ENCODE results near the gene SNAI3.
"Not testable (repeated sequence)": the region's sequence is repeated elsewhere in the genome, so short reads cannot be mapped to it uniquely, and the experiment has no call there.

Gene SNAI3

GRCh38 chr16:88671806-88672205, 14.5 kb downstream of the SNAI3 start:
- H3K4me3 ChIP-seq (ENCODE audit: low read depth, low read length): no peak overlapping the region

DNA sequence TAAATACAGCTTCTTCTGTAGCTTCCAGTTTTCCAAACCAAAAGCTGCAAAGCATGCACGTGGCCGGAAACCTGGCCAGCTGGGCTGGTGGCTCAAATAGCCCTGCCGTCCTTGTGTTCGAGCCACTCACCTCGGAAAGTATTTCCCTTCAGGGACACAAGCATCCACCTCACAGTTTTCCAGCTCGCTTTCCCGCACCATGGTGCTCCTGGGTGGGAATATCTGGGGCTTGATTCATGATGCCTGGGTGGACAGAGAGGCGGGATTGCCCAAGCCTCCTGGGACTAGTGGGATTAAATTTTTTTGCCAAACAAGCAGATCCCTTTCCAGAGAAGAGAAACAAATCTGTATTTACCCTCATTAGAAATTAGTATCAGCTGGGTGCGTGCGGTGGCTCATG, 16.3 kb downstream of the SNAI3 start:
- H3K4me3 ChIP-seq (ENCODE audit: low read depth, low read length): no peak overlapping the region

- not testable (repeated sequence) for H3K4me3 ChIP-seq (ENCODE audit: low read depth, low read length)
Observed at GRCh38 chr16:88669493-88669892, 16.8 kb downstream of the SNAI3 start.

DNA sequence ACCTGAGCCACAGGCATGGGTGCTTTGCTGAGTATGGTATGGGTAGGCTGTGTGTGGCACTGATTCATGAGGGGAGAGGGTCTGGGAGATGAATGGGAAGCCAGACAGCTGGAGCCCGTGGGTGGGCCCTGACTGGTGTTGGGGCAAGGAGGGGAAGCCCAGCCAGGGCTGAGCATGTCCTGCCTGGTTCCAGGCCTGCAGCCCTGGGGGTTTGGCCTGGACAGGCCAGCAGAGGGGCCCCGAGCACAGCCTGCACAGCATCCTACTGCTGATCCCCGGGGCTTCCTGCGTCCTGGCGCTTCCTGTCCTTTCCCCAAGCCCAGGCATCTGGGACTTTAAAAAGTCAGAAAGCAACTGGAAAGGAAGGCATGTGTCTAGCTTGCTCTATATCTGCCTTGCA, 18.8 kb downstream of the SNAI3 start:
- no peak overlapping the region for H3K4me3 ChIP-seq (ENCODE audit: low read depth, low read length)

DNA sequence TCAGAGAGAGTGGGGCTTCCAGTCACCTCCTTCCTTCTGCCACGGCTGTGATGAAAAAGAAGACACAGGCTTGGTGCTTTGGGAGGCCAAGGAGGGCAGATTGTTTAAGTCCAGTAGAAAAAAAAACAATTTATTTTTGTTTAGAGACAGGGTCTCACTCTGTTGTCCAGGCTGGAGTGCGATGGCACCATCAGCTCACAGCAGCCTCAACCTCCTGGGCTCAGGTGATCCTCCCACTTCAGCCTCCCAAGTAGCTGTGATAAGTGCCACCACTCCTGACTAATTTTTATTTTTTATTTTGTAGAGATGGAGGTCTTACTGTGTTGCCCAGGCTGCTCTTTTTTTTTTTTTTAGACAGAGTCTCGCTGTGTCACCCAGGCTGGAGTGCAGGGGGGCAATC, 20.7 kb downstream of the SNAI3 start:
- no peak overlapping the region for H3K4me3 ChIP-seq (ENCODE audit: low read depth, low read length)

- H3K4me3 ChIP-seq (ENCODE audit: low read depth, low read length): no peak overlapping the region
Observed at GRCh38 chr16:88665148-88665547, 21.2 kb downstream of the SNAI3 start.

GRCh38 chr16:88662843-88663606, 23.3 kb downstream of the SNAI3 start, which contains the start of gene MVD:
TSS of gene MVD (minus strand) at chr16:88663091. CDS start at chr16:88663080, 11 bp downstream.
- peak within 1 kb of the TSS; percentile 68 for H3K4me3 ChIP-seq (ENCODE audit: low read depth, low read length)

DNA sequence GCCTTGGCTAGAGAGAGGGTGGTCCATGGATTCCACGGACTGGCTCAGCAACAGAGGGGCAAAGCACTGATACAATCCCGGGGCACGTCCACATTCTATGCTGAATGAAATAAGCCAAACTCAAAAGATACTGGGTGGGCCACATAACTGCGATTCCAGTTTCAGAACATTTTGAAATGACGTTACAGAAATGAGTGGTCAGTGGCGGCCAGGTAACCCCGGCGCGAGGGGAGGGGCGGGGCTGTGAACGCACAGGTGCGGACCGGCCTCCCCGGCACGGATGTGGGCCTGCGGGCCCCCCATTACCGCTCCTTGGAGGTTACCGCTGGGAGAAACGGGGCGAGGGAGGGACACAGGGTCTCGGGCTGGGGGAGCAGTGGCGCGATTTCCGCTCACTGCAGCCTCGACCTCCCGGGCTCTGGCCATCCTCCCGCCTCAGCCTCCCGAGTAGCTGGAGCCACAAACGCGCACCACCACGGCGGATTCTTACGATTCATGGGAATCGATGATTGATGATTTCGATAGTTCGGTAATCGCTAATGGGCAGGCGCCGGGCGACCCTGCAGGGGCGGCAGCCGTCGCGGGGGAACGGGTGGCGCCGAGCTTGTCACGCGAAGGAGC, 24.0 kb downstream of the SNAI3 start:
- H3K4me3 ChIP-seq (ENCODE audit: low read depth, low read length): peak overlapping the region; percentile 68

DNA sequence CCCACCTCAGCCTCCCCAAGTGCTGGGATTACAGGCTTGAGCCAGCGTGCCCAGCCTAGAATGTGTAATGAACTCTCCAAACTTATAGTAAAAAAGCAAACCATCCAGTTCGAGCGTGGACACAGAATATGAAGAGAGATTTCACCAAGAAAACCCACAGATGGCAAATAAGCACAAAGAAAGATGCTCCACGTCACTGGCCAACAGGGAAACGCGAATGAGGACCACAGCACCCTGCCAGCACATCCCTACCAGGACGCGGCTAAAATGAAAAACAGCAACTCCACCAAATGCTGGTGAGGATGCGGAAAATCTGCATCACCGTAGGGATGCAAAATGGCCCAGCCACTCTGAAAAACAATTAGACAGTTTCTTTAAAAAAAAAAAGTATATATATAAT, 24.8 kb downstream of the SNAI3 start:
- no peak overlapping the region for H3K4me3 ChIP-seq (ENCODE audit: low read depth, low read length)

- no peak overlapping the region for H3K4me3 ChIP-seq (ENCODE audit: low read depth, low read length)
Observed at GRCh38 chr16:88659160-88659559, 27.1 kb downstream of the SNAI3 start.

DNA sequence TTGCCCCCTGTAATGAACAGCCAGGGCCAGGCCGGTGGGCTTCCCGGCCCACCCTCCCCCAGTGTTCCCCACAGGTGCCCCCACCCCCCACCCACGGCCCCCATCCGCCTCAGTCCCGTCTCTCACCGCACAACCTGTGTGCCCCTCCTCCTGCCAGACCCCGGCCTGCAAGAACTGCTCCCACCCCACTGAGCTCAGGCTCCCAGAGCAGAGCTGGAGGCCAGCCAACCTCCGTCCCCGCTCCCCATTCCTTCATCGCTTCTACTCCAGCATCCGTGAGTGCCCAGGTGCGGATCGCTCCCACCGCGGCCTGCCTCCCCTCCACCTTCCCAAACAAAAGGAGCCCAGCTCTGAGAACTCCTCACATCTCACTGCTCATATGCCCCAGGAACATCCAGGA, 27.6 kb downstream of the SNAI3 start:
- H3K4me3 ChIP-seq (ENCODE audit: low read depth, low read length): no peak overlapping the region

DNA sequence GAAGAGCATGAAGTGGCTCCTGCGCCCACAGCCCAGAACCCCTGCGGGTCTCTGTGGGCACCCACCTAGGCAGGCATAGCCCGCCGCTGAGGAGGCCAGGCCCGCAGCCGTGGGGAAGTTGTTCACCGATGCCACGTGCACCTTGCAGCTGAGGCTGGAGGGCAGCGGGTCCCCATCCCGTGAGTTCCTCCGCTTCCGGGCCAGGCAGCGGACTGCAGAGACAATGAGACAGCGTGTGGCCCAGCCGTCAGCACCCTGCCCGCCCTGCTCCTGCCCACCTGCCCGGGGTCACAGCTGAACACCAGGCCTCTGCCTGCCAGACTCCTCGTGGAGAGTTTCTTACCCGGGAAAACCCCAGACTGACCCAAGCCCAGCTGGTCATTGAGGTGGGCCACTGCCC, 28.9 kb downstream of the SNAI3 start:
- no peak overlapping the region for H3K4me3 ChIP-seq (ENCODE audit: low read depth, low read length)

DNA sequence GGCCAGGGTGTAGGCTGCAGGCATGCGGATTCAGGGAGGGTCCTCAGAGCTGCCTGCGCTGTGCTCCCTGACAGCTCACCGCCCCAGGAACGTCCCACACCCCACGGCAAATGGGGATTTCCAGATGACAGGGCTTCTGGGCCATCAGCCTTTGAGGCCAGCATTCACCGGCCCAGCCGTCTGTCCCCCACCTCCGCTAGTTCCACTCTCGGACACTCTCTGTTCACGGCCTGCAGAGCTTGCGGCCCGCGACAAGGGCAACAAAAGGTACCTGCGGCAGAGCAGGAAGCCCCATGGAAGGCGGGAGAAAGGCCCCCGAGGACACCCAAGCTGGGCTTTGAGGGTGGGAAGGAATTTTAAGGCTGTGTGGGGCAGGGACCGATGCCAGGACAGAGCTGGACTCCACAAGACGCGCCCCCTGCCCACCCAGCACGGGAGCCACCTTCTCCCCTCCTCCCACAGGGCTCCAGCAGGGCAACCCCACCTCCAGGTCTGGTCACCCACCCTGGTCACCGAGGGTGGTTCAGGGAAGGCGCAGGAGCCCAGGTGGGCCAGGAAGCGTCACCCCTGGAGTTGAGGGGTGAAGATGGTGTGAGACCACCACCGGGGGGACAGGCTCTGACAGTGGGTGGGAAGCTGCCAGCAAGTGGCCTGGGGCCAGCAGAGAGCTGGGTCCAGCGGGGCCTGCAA, 29.9 kb downstream of the SNAI3 start:
- no peak overlapping the region for H3K4me3 ChIP-seq (ENCODE audit: low read depth, low read length)

- H3K4me3 ChIP-seq (ENCODE audit: low read depth, low read length): no peak overlapping the region
Observed at GRCh38 chr16:88655733-88656281, 30.5 kb downstream of the SNAI3 start.

GRCh38 chr16:88655053-88655732, 31.1 kb downstream of the SNAI3 start:
- H3K4me3 ChIP-seq (ENCODE audit: low read depth, low read length): no peak overlapping the region

- no peak overlapping the region for H3K4me3 ChIP-seq (ENCODE audit: low read depth, low read length)
Observed at GRCh38 chr16:88654363-88655052, 31.8 kb downstream of the SNAI3 start.

GRCh38 chr16:88653596-88654362, 32.5 kb downstream of the SNAI3 start:
- no peak overlapping the region for H3K4me3 ChIP-seq (ENCODE audit: low read depth, low read length)

DNA sequence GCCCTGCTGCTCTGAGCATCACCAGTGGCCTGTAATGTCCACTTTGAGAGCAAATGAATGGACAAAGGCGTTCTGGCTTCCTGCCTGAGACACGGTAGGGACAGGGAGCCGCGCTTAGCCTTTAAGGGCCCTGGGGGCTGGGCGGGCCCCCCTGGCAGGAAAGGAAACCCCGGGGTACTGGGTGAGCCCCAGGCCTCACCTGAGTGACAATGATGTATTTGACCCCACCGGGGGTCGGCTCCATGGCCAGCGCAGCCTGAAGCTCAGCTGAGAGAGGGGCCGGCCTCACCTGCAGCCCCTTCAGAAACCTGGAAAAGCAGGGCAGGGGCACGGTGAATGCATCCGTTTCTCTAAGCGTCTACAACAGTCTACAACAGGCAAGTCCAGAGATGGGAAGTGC, 33.2 kb downstream of the SNAI3 start:
- no peak overlapping the region for H3K4me3 ChIP-seq (ENCODE audit: low read depth, low read length)

- H3K4me3 ChIP-seq (ENCODE audit: low read depth, low read length): no peak overlapping the region
Observed at GRCh38 chr16:88652762-88653063, 33.6 kb downstream of the SNAI3 start.

Data from iPS-11a (cell line).